Adipose tissue (tissue), 3 donors: ENCODE measurements around the gene FBXO9. TPM values are rescaled to one million over a fixed set of nuclear protein-coding genes. Genes with fewer than 3 reads are reported as not detected.
"Not testable (repeated sequence)": the region's sequence is repeated elsewhere in the genome, so short reads cannot be mapped to it uniquely, and the experiment has no call there.

Experiments used
- H3K27ac ChIP-seq: one replicate; pipeline ENCODE4 v1.5.1; 2013; ENCODE audit warnings: low read depth, low read length
- WGBS, 3 donors: extraction: QIAGEN DNeasy Blood & Tissue Kit; methylation state at CpG; one replicate each; pipeline ENCODE4 v1.1.7; 2013; 5-methylcytosine and 5-hydroxymethylcytosine counted together
- polyA plus RNA-seq, 3 donors: library from polyadenylated mRNA; stranded (reverse); fragments of 200-250 nt; gene quantifications; one replicate each; pipeline ENCODE4 v1.2.3, GENCODE V29; 2013
- donor health status: healthy with polysubstance abuse.
- donor health status: Bipolar disorder and iron deficiency.
- donor health status: healthy.

Gene FBXO9
- polyA plus RNA-seq, 3 donors = 37.9 to 74.0 (median 38.7) TPM

- 56 to 79% (median 70%) methylated on average over 4 of the region's 4 CpGs for WGBS, 3 donors
- no peak overlapping the region for H3K27ac ChIP-seq
Observed at GRCh38 chr6:53044071-53044470, 21.1 kb upstream of the FBXO9 start.

- H3K27ac ChIP-seq = no peak overlapping the region
- WGBS, 3 donors = 63 to 70% (median 66%) methylated on average over 4 of the region's 4 CpGs
Observed at GRCh38 chr6:53044572-53044971, 20.6 kb upstream of the FBXO9 start.

GRCh38 chr6:53045891-53046673 lies 19.1 kb upstream of the FBXO9 start:
- WGBS, 3 donors = 88 to 97% (median 95%) methylated on average over 1 of the region's 1 CpG

GRCh38 chr6:53048431-53049195 lies 16.6 kb upstream of the FBXO9 start:
- H3K27ac ChIP-seq = no peak overlapping the region
- 65 to 86% (median 69%) methylated on average over 9 of the region's 9 CpGs for WGBS, 3 donors

More at GRCh38 chr6:53045891-53046673, 19.1 kb upstream of the FBXO9 start:
- H3K27ac ChIP-seq = no peak overlapping the region

- 51 to 89% (median 75%) methylated on average over 1 of the region's 1 CpG for WGBS, 3 donors
- H3K27ac ChIP-seq = no peak overlapping the region
Observed at GRCh38 chr6:53049415-53049814, 15.8 kb upstream of the FBXO9 start.

- H3K27ac ChIP-seq = not testable (repeated sequence)
- 96 to 99% (median 97%) methylated on average over 3 of the region's 3 CpGs for WGBS, 3 donors
Observed at GRCh38 chr6:53052152-53052551, 13.1 kb upstream of the FBXO9 start.

- WGBS, 3 donors = 81 to 91% (median 87%) methylated on average over 4 of the region's 4 CpGs
- H3K27ac ChIP-seq = no peak overlapping the region
Observed at GRCh38 chr6:53054532-53054931, 10.7 kb upstream of the FBXO9 start.

GRCh38 chr6:53055873-53056272 lies 9.3 kb upstream of the FBXO9 start:
- H3K27ac ChIP-seq = no peak overlapping the region
- 38 to 75% (median 73%) methylated on average over 5 of the region's 5 CpGs for WGBS, 3 donors

GRCh38 chr6:53056273-53056672 lies 8.9 kb upstream of the FBXO9 start:
- H3K27ac ChIP-seq = no peak overlapping the region
- 18 to 58% (median 47%) methylated on average over 3 of the region's 3 CpGs for WGBS, 3 donors

- 81 to 90% (median 89%) methylated on average over 4 of the region's 4 CpGs for WGBS, 3 donors
- H3K27ac ChIP-seq = no peak overlapping the region
Observed at GRCh38 chr6:53058388-53059195, 6.6 kb upstream of the FBXO9 start.

- H3K27ac ChIP-seq = no peak overlapping the region
- WGBS, 3 donors = 37 to 51% (median 51%) methylated on average over 3 of the region's 3 CpGs
Observed at GRCh38 chr6:53059648-53060589, 5.3 kb upstream of the FBXO9 start.

GRCh38 chr6:53062169-53062539 lies 3.0 kb upstream of the FBXO9 start:
- no peak overlapping the region for H3K27ac ChIP-seq
- 13 to 26% (median 18%) methylated on average over 5 of the region's 5 CpGs for WGBS, 3 donors

GRCh38 chr6:53064255-53064654 lies 949 bp upstream of the FBXO9 start:
- not testable (repeated sequence) for H3K27ac ChIP-seq
- WGBS, 3 donors = 67 to 70% (median 68%) methylated on average over 16 of the region's 16 CpGs

- 0% methylated on average over 26 of the region's 26 CpGs for WGBS, 3 donors
- H3K27ac ChIP-seq = no peak overlapping the region
Observed at GRCh38 chr6:53064726-53065265, 408 bp upstream of the FBXO9 start.

- WGBS, 3 donors = 0 to 1% (median 1%) methylated on average over 19 of the region's 19 CpGs
Observed at GRCh38 chr6:53066077-53066417, 843 bp downstream of the FBXO9 start.

GRCh38 chr6:53066874-53067706 lies 1.9 kb downstream of the FBXO9 start:
- no peak overlapping the region for H3K27ac ChIP-seq
- WGBS, 3 donors = 63 to 79% (median 77%) methylated on average over 4 of the region's 4 CpGs

More at GRCh38 chr6:53066077-53066417, 843 bp downstream of the FBXO9 start:
- peak overlapping the region; percentile 11 for H3K27ac ChIP-seq

GRCh38 chr6:53067849-53068361 lies 2.7 kb downstream of the FBXO9 start:
- WGBS, 3 donors = 50 to 70% (median 70%) methylated on average over 1 of the region's 1 CpG
- H3K27ac ChIP-seq = no peak overlapping the region
